Fibroblast of upper back skin (primary cell): ENCODE results near the gene LAMC2.

Experiments
- DNase-seq: peaks from one replicate; pipeline ENCODE4 v3.0.0-alpha.2; 2013

LAMC2 gene

GRCh38 chr1:183173828-183174227 lies 12.2 kb upstream of the LAMC2 start:
- DNase-seq: no peak

GRCh38 chr1:183175631-183176030 lies 10.4 kb upstream of the LAMC2 start:
- no peak for DNase-seq

- peak; percentile 20 for DNase-seq
These were observed 7.5 kb upstream of the LAMC2 start for GRCh38 chr1:183178545-183178944.

GRCh38 chr1:183179033-183179432 lies 7.0 kb upstream of the LAMC2 start:
- no peak for DNase-seq

GRCh38 chr1:183180218-183180617 lies 5.8 kb upstream of the LAMC2 start:
- DNase-seq: peak; percentile 97

- DNase-seq: peak; percentile 92
These were observed 5.4 kb upstream of the LAMC2 start for GRCh38 chr1:183180634-183181056.

GRCh38 chr1:183186841-183187240 lies 777 bp downstream of the LAMC2 start:
- DNase-seq: no peak

- no peak for DNase-seq
These were observed 2.2 kb downstream of the LAMC2 start for GRCh38 chr1:183188240-183188639.

- DNase-seq: peak; percentile 95
These were observed 5.8 kb downstream of the LAMC2 start for GRCh38 chr1:183191833-183192232.

GRCh38 chr1:183193963-183194525 lies 8.0 kb downstream of the LAMC2 start:
- DNase-seq: peak; percentile 32

GRCh38 chr1:183194527-183195141 lies 8.6 kb downstream of the LAMC2 start:
- peak; percentile 32 for DNase-seq

GRCh38 chr1:183195142-183195574 lies 9.1 kb downstream of the LAMC2 start:
- DNase-seq: peak; percentile 20

- no peak for DNase-seq
These were observed 11.7 kb downstream of the LAMC2 start for GRCh38 chr1:183197762-183198161.

- peak; percentile 46 for DNase-seq
These were observed 12.4 kb downstream of the LAMC2 start for GRCh38 chr1:183198463-183198862.

GRCh38 chr1:183199304-183199703 lies 13.2 kb downstream of the LAMC2 start:
- DNase-seq: no peak

- no peak for DNase-seq
These were observed 14.4 kb downstream of the LAMC2 start for GRCh38 chr1:183200451-183200850.

GRCh38 chr1:183203094-183203493 lies 17.0 kb downstream of the LAMC2 start:
- DNase-seq: no peak

- peak; percentile 72 for DNase-seq
These were observed 19.2 kb downstream of the LAMC2 start for GRCh38 chr1:183205196-183205781.

GRCh38 chr1:183206538-183207122 lies 20.6 kb downstream of the LAMC2 start:
- DNase-seq: peak; percentile 56

GRCh38 chr1:183209533-183210158 lies 23.6 kb downstream of the LAMC2 start:
- DNase-seq: peak; percentile 79

GRCh38 chr1:183210681-183211080 lies 24.6 kb downstream of the LAMC2 start:
- no peak for DNase-seq

GRCh38 chr1:183212870-183213269 lies 26.8 kb downstream of the LAMC2 start:
- DNase-seq: no peak
